Tibial nerve (tissue), 3 donors: ENCODE results near the gene GAREM1.

Experiments used
- POLR2A ChIP-seq, 2 donors: fragments of 450-650 bp; IDR thresholded peaks; one replicate each; pipeline ENCODE4 v1.6.1; 2017; ENCODE audit warnings: antibody characterized with exemption in 2 of 2, mild to moderate bottlenecking in 2 of 2, moderate library complexity in 2 of 2
- TF ChIP-seq, protein P1 (sequence below), 5 experiments: fragments of 200-600 bp in 3 of 5; fragments of 450-650 bp in 2 of 5; sonication (generic) in 3 of 5; IDR thresholded peaks; one replicate each; pipeline ENCODE4 v1.5.1; 2016 to 2019; ENCODE audit warnings: antibody characterized with exemption in 5 of 5, mild to moderate bottlenecking in 3 of 5, moderate library complexity in 2 of 5

DNA sequence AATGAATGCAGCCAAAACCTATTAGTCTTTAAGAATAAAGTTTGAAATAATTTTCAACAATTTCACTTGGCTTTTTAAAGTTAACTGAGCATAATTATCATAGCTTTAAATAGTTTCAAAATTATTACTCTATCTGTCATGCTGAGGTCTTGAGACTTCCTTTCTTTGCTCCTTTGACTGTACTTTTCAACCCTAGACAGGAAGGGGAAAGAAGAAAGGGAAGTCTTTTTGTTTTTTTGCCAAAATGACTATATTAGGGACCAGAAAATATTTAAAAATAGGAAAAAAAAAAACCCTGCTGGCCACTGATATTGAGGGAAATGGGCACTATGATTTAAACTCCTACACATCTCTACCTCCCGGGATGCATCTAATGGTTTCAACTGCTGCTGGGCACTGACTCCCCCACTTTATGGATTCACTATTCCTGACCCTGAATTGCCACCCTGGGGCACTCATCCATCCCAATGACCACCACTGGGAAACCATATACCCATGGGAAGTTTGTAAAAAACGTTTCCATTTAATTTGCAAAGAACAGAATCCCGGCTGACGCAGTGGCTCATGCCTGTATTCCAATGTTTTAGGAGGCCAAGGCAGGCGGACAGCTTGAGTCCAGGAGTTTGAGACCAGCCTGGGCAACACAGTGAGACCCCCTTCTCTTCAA, 50.5 kb downstream of the GAREM1 start:
- TF ChIP-seq, protein P1, sequence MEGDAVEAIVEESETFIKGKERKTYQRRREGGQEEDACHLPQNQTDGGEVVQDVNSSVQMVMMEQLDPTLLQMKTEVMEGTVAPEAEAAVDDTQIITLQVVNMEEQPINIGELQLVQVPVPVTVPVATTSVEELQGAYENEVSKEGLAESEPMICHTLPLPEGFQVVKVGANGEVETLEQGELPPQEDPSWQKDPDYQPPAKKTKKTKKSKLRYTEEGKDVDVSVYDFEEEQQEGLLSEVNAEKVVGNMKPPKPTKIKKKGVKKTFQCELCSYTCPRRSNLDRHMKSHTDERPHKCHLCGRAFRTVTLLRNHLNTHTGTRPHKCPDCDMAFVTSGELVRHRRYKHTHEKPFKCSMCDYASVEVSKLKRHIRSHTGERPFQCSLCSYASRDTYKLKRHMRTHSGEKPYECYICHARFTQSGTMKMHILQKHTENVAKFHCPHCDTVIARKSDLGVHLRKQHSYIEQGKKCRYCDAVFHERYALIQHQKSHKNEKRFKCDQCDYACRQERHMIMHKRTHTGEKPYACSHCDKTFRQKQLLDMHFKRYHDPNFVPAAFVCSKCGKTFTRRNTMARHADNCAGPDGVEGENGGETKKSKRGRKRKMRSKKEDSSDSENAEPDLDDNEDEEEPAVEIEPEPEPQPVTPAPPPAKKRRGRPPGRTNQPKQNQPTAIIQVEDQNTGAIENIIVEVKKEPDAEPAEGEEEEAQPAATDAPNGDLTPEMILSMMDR (IDR thresholded peaks at IDR 0.05): no peak
- no peak for TF ChIP-seq POLR2A (IDR thresholded peaks at IDR 0.05)
